ENCODE measurements around the gene NUP153. TPM values are rescaled to one million over a fixed set of nuclear protein-coding genes. Genes with fewer than 3 reads are reported as not detected.

The NUP153 gene
- polyA plus RNA-seq, 1 of the 3 experiments (the other 2 are of a cell fraction), result 10.5 TPM

DNA sequence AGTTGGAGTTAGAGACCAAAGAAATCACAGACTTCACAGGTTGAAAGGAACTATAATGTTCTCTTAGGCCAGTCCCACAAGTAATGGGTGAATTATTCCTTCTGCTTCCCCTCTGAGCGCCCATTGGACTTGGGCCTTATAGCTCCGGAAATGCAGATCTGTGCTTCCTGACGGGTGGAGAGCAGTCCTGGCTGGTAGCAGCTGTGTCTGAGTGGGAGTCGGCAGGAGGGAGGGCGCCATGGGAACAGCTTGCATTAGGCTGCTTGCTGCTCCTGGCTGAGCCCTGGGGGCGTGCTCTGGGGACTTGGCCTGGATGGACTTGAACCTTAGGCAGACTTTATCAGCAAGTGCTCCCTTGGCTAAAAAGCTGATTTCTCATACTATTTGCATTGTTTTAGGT, 18.4 kb upstream of the NUP153 start:
- Histone ChIP-seq H3K4me3 (ENCODE audit: low read depth in 2 of 2, low read length in 1 of 2) (no peak overlapping the region), H2AFZ (ENCODE audit: low read depth) (peak overlapping the region; percentile 70; the same call in 1 of the 2 replicates), H3K79me2 (ENCODE audit: insufficient read depth) (no peaks in the 10 kb centered on the region), H4K20me1 (ENCODE audit: insufficient read depth) (no peaks in the 10 kb centered on the region), H3K27me3 (ENCODE audit: insufficient read depth) (no peaks in the 10 kb centered on the region), H3K36me3 (replicated peaks in 1 of 2; ENCODE audit: control insufficient read depth in 1 of 2, insufficient read depth in 2 of 2, low read length in 1 of 2) (no peaks in the 10 kb centered on the region), H3K4me2 (no peak overlapping the region), H3K9me2 (no peaks in the 10 kb centered on the region), H3K9me3 (no peaks in the 10 kb centered on the region), H3K9ac (no peak overlapping the region), H3K27ac (ENCODE audit: low read depth in 2 of 2, low read length in 1 of 2) (no peak overlapping the region), H3K4me1 (ENCODE audit: control insufficient read depth in 1 of 2, insufficient read depth in 2 of 2, low read depth in 1 of 2, low read length in 1 of 2) (peaks cover 4 to 7% of the 10 kb centered on the region in 2 experiments; a peak in 2 of 4 replicates), H3F3A (replicated peaks; ENCODE audit: insufficient read depth) (no peaks in the 10 kb centered on the region)
- DNase-seq, result peak; percentile 71
- TF ChIP-seq RXRA (IDR thresholded peaks at IDR 0.05; ENCODE audit: borderline replicate concordance, low read depth), result no peak
- no peak for TF ChIP-seq ELF1 (IDR thresholded peaks at IDR 0.05)
- no peak for TF ChIP-seq PBX3 (IDR thresholded peaks at IDR 0.05)
- TF ChIP-seq CHD2 (IDR thresholded peaks at IDR 0.05; ENCODE audit: low read length, partially characterized antibody), result no peak
- TF ChIP-seq CTCF (IDR thresholded peaks at IDR 0.05), result no peak
- TF ChIP-seq MEF2A (IDR thresholded peaks at IDR 0.05; ENCODE audit: borderline replicate concordance, low read depth), result no peak
- no peak for TF ChIP-seq SMC3 (IDR thresholded peaks at IDR 0.05; ENCODE audit: low read depth, low read length)
- TF ChIP-seq USF2 (IDR thresholded peaks at IDR 0.05; ENCODE audit: borderline replicate concordance, low read depth, low read length), result no peak
- TF ChIP-seq NRF1 (IDR thresholded peaks at IDR 0.05; ENCODE audit: low read depth, low read length), result no peak
- no peak for TF ChIP-seq EP300 (IDR thresholded peaks at IDR 0.05; ENCODE audit: borderline replicate concordance in 1 of 2, low read depth in 1 of 2, low read length in 1 of 2)
- no peak for TF ChIP-seq SIN3A (IDR thresholded peaks at IDR 0.05; ENCODE audit: borderline replicate concordance, low read depth, low read length)
- TF ChIP-seq EZH2phosphoT487 (IDR thresholded peaks at IDR 0.05; ENCODE audit: borderline replicate concordance, low read depth), result no peak
- TF ChIP-seq MXI1 (IDR thresholded peaks at IDR 0.05; ENCODE audit: low read depth, low read length), result no peak
- WGBS (ENCODE audit: low lambda C conversion rate), result 66% methylated on average over 6 of the region's 6 CpGs
- CTCF ChIA-PET, result interaction anchor here (1.1 kb wide), 1 partner anchor 141 kb away, joined by 3 read pairs; no protein-coding TSS in a partner anchor
- POLR2A ChIA-PET, result interaction anchor here (0.5 to 0.8 kb wide), 2 partner anchors 18 to 324 kb away, joined by 3 to 5 read pairs; partner anchors contain the start of gene NUP153

DNA sequence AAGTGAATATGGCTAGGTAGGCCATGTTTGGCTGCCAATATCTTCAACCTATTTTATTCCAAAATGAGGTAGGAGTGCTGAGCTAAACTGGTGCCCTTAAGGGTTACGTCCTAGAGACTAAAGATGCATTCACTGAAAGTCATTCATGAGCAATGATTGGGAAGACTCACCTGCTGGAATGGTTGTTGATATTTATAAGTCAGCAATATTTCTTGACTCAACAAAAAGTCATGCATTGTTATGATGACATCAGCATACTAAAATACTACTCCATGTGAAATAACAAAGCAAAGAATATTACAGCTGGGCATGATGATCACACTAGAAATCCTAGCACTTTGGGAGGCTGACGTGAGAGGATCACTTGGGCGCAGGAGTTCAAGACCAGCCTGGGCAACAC, 17.6 kb upstream of the NUP153 start:
- no peak overlapping the region for H2AFZ ChIP-seq (ENCODE audit: low read depth)
- H3K9me2 ChIP-seq, result no peaks in the 10 kb centered on the region
- H3F3A ChIP-seq (replicated peaks; ENCODE audit: insufficient read depth), result no peaks in the 10 kb centered on the region
- no peak overlapping the region for H3K27ac ChIP-seq (ENCODE audit: low read depth in 2 of 2, low read length in 1 of 2)
- H4K20me1 ChIP-seq (ENCODE audit: insufficient read depth), result no peaks in the 10 kb centered on the region
- H3K9ac ChIP-seq, result no peak overlapping the region
- DNase-seq, result no peak
- CTCF ChIA-PET, result interaction anchor here (1.1 kb wide), 1 partner anchor 140 kb away, joined by 3 read pairs; no protein-coding TSS in a partner anchor
- no peak overlapping the region for H3K4me3 ChIP-seq (ENCODE audit: low read depth in 2 of 2, low read length in 1 of 2)
- no peaks in the 10 kb centered on the region for H3K79me2 ChIP-seq (ENCODE audit: insufficient read depth)
- WGBS (ENCODE audit: low lambda C conversion rate), result 95% methylated on average over 3 of the region's 3 CpGs
- no peaks in the 10 kb centered on the region for H3K36me3 ChIP-seq (replicated peaks in 1 of 2; ENCODE audit: control insufficient read depth in 1 of 2, insufficient read depth in 2 of 2, low read length in 1 of 2)
- POLR2A ChIA-PET, result no interaction called here
- H3K27me3 ChIP-seq (ENCODE audit: insufficient read depth), result no peaks in the 10 kb centered on the region
- no peaks in the 10 kb centered on the region for H3K9me3 ChIP-seq
- H3K4me1 ChIP-seq (ENCODE audit: control insufficient read depth in 1 of 2, insufficient read depth in 2 of 2, low read depth in 1 of 2, low read length in 1 of 2), result peaks cover 4 to 7% of the 10 kb centered on the region in 2 experiments; a peak in 2 of 4 replicates
- no peak overlapping the region for H3K4me2 ChIP-seq
- TF ChIP-seq JUND (IDR thresholded peaks at IDR 0.05), result no peak
- TF ChIP-seq SMC3 (IDR thresholded peaks at IDR 0.05; ENCODE audit: low read depth, low read length), result no peak
- no peak for TF ChIP-seq EP300 (IDR thresholded peaks at IDR 0.05; ENCODE audit: borderline replicate concordance in 1 of 2, low read depth in 1 of 2, low read length in 1 of 2)
- TF ChIP-seq MXI1 (IDR thresholded peaks at IDR 0.05; ENCODE audit: low read depth, low read length), result no peak
- TF ChIP-seq CHD2 (IDR thresholded peaks at IDR 0.05; ENCODE audit: low read length, partially characterized antibody), result no peak
- no peak for TF ChIP-seq FOXM1 (IDR thresholded peaks at IDR 0.05; ENCODE audit: low read depth)
- no peak for TF ChIP-seq USF2 (IDR thresholded peaks at IDR 0.05; ENCODE audit: borderline replicate concordance, low read depth, low read length)
- TF ChIP-seq ZBTB33 (IDR thresholded peaks at IDR 0.05; ENCODE audit: borderline replicate concordance, low read depth), result no peak
- TF ChIP-seq RCOR1 (IDR thresholded peaks at IDR 0.05; ENCODE audit: low read length), result no peak
- TF ChIP-seq USF1 (IDR thresholded peaks at IDR 0.05; ENCODE audit: borderline replicate concordance, low read depth), result no peak
- no peak for TF ChIP-seq FOXJ3 (CRISPR knock-in tag; IDR thresholded peaks at IDR 0.05)
- TF ChIP-seq SIN3A (IDR thresholded peaks at IDR 0.05; ENCODE audit: borderline replicate concordance, low read depth, low read length), result no peak
- TF ChIP-seq EZH2phosphoT487 (IDR thresholded peaks at IDR 0.05; ENCODE audit: borderline replicate concordance, low read depth), result no peak

Measured in SK-N-SH (cell line).